ENCODE results near the gene TNRC6C.

- TF ChIP-seq POLR2A (IDR thresholded peaks at IDR 0.05), result no peak
- TF ChIP-seq, protein P1, sequence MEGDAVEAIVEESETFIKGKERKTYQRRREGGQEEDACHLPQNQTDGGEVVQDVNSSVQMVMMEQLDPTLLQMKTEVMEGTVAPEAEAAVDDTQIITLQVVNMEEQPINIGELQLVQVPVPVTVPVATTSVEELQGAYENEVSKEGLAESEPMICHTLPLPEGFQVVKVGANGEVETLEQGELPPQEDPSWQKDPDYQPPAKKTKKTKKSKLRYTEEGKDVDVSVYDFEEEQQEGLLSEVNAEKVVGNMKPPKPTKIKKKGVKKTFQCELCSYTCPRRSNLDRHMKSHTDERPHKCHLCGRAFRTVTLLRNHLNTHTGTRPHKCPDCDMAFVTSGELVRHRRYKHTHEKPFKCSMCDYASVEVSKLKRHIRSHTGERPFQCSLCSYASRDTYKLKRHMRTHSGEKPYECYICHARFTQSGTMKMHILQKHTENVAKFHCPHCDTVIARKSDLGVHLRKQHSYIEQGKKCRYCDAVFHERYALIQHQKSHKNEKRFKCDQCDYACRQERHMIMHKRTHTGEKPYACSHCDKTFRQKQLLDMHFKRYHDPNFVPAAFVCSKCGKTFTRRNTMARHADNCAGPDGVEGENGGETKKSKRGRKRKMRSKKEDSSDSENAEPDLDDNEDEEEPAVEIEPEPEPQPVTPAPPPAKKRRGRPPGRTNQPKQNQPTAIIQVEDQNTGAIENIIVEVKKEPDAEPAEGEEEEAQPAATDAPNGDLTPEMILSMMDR (IDR thresholded peaks at IDR 0.05), result no peak
Observed at GRCh38 chr17:77915594-77916021, 42.9 kb upstream of the TNRC6C start.

Data from sigmoid colon (tissue), 3 donors.